ACC112 (cell line): ENCODE results near the gene COPA.

ENCODE experiments used
- H2AFZ ChIP-seq: fragments of 200-600 bp; sonication (generic); one replicate; pipeline ENCODE4 v1.6.0; 2017; ENCODE audit warnings: antibody characterized with exemption, low read length; ENCODE audit not compliant: unreplicated experiment
- H3K27ac ChIP-seq: fragments of 200-600 bp; sonication (generic); 2 replicates; pipeline ENCODE4 v1.5.1; 2014; ENCODE audit warnings: low read depth, mild to moderate bottlenecking, antibody characterized with exemption, low read length, moderate library complexity
- H3K27me3 ChIP-seq: fragments of 200-600 bp; sonication (generic); 2 replicates; pipeline ENCODE4 v1.6.1; 2014; ENCODE audit warnings: mild to moderate bottlenecking, antibody characterized with exemption, low read length, moderate library complexity, mixed read lengths; ENCODE audit not compliant: insufficient read depth
- H3K36me3 ChIP-seq: fragments of 200-600 bp; sonication (generic); 2 replicates; pipeline ENCODE4 v1.6.1; 2016; ENCODE audit warnings: mild to moderate bottlenecking, antibody characterized with exemption, low read length, moderate library complexity, mixed read lengths; ENCODE audit not compliant: insufficient read depth
- H3K4me1 ChIP-seq: fragments of 200-600 bp; sonication (generic); one replicate; pipeline ENCODE4 v1.6.1; 2016; ENCODE audit warnings: low read length, mixed read lengths; ENCODE audit not compliant: insufficient read depth, unreplicated experiment, control insufficient read depth
- H3K4me3 ChIP-seq: fragments of 200-600 bp; sonication (generic); 2 replicates; pipeline ENCODE4 v1.5.1; 2014; ENCODE audit warnings: mild to moderate bottlenecking, low read depth, low read length
- H3K79me2 ChIP-seq: fragments of 200-600 bp; sonication (generic); one replicate; pipeline ENCODE4 v1.6.0; 2016; ENCODE audit warnings: low read length; ENCODE audit not compliant: control insufficient read depth, unreplicated experiment, insufficient read depth

The COPA gene

GRCh38 chr1:160267284-160267991 is 75.6 kb downstream of the COPA start:
- H3K27ac ChIP-seq = no peak overlapping the region
- H3K4me3 ChIP-seq = no peak overlapping the region
- no peak overlapping the region for H2AFZ ChIP-seq
- H3K27me3 ChIP-seq = no peaks in the 10 kb centered on the region
- peaks cover 4% of the 10 kb centered on the region for H3K4me1 ChIP-seq
- H3K79me2 ChIP-seq = no peaks in the 10 kb centered on the region
- H3K36me3 ChIP-seq = no peaks in the 10 kb centered on the region

GRCh38 chr1:160264795-160265307 is 78.2 kb downstream of the COPA start:
- Histone ChIP-seq H3K36me3 (no peaks in the 10 kb centered on the region), H3K27me3 (no peaks in the 10 kb centered on the region), H3K4me3 (no peak overlapping the region), H3K4me1 (peaks cover 15% of the 10 kb centered on the region), H3K27ac (no peak overlapping the region), H2AFZ (no peak overlapping the region), H3K79me2 (peaks cover 23% of the 10 kb centered on the region)

GRCh38 chr1:160261893-160262794 is 80.9 kb downstream of the COPA start, which contains the start of gene DCAF8:
DCAF8 (minus strand) TSS chr1:160262549; CDS start chr1:160244008, 18,541 bp downstream.
- Histone ChIP-seq H2AFZ (peak within 1 kb of the TSS; percentile 87), H3K4me1 (peaks cover 31% of the 10 kb centered on the region), H3K27ac (peak within 1 kb of the TSS; percentile 94), H3K27me3 (no peaks in the 10 kb centered on the region), H3K4me3 (peak within 1 kb of the TSS; percentile 98), H3K36me3 (no peaks in the 10 kb centered on the region), H3K79me2 (peaks cover 47% of the 10 kb centered on the region)

GRCh38 chr1:160261556-160261892 is 81.5 kb downstream of the COPA start:
- H3K36me3 ChIP-seq = no peaks in the 10 kb centered on the region
- peak overlapping the region; percentile 26 for H2AFZ ChIP-seq
- peaks cover 37% of the 10 kb centered on the region for H3K4me1 ChIP-seq
- peak overlapping the region; percentile 98 for H3K4me3 ChIP-seq
- peak overlapping the region; percentile 94 for H3K27ac ChIP-seq
- no peaks in the 10 kb centered on the region for H3K27me3 ChIP-seq
- H3K79me2 ChIP-seq = peaks cover 47% of the 10 kb centered on the region

GRCh38 chr1:160260406-160261382 is 82.4 kb downstream of the COPA start:
- Histone ChIP-seq H2AFZ (no peak overlapping the region), H3K79me2 (peaks cover 51% of the 10 kb centered on the region), H3K27ac (peak overlapping the region; percentile 94), H3K27me3 (no peaks in the 10 kb centered on the region), H3K36me3 (no peaks in the 10 kb centered on the region), H3K4me1 (peaks cover 43% of the 10 kb centered on the region), H3K4me3 (peak overlapping the region; percentile 98)

GRCh38 chr1:160258177-160258798 is 84.8 kb downstream of the COPA start:
- Histone ChIP-seq H3K36me3 (no peaks in the 10 kb centered on the region), H3K27ac (no peak overlapping the region), H3K4me1 (peaks cover 43% of the 10 kb centered on the region), H3K79me2 (peaks cover 51% of the 10 kb centered on the region), H2AFZ (no peak overlapping the region), H3K4me3 (no peak overlapping the region), H3K27me3 (no peaks in the 10 kb centered on the region)

GRCh38 chr1:160257411-160258015 is 85.5 kb downstream of the COPA start:
- no peaks in the 10 kb centered on the region for H3K27me3 ChIP-seq
- H3K27ac ChIP-seq = no peak overlapping the region
- H3K4me1 ChIP-seq = peaks cover 39% of the 10 kb centered on the region
- no peak overlapping the region for H3K4me3 ChIP-seq
- no peak overlapping the region for H2AFZ ChIP-seq
- peaks cover 51% of the 10 kb centered on the region for H3K79me2 ChIP-seq
- H3K36me3 ChIP-seq = no peaks in the 10 kb centered on the region

GRCh38 chr1:160256396-160257046 is 86.5 kb downstream of the COPA start:
- H3K79me2 ChIP-seq = peaks cover 48% of the 10 kb centered on the region
- H3K36me3 ChIP-seq = no peaks in the 10 kb centered on the region
- H3K27ac ChIP-seq = no peak overlapping the region

GRCh38 chr1:160255781-160256300 is 87.2 kb downstream of the COPA start:
- peaks cover 38% of the 10 kb centered on the region for H3K4me1 ChIP-seq
- H3K4me3 ChIP-seq = no peak overlapping the region
- H3K27ac ChIP-seq = no peak overlapping the region
- H2AFZ ChIP-seq = no peak overlapping the region
- no peaks in the 10 kb centered on the region for H3K27me3 ChIP-seq
- peaks cover 46% of the 10 kb centered on the region for H3K79me2 ChIP-seq
- H3K36me3 ChIP-seq = no peaks in the 10 kb centered on the region

More at GRCh38 chr1:160256396-160257046, 86.5 kb downstream of the COPA start:
- H2AFZ ChIP-seq = no peak overlapping the region
- no peak overlapping the region for H3K4me3 ChIP-seq
- peaks cover 39% of the 10 kb centered on the region for H3K4me1 ChIP-seq
- H3K27me3 ChIP-seq = no peaks in the 10 kb centered on the region
